Osteocyte (in vitro differentiated cells): ENCODE data around the gene DOCK1. TPM values are rescaled to one million over a fixed set of nuclear protein-coding genes. Genes with fewer than 3 reads are reported as not detected.

Experiments
- DNase-seq: peaks from one replicate; pipeline ENCODE4 v3.0.0; 2021; ENCODE audit warnings: mixed read lengths; ENCODE audit not compliant: unreplicated experiment; ENCODE audit errors: extremely low spot score
- H3K27ac Mint-ChIP-seq: one replicate; pipeline ENCODE4 v1.8.0; 2021; ENCODE audit warnings: mild to moderate bottlenecking, mixed read lengths; ENCODE audit not compliant: unreplicated experiment
- H3K27me3 Mint-ChIP-seq: one replicate; pipeline ENCODE4 v1.8.0; 2021; ENCODE audit warnings: mixed read lengths; ENCODE audit not compliant: unreplicated experiment
- H3K36me3 Mint-ChIP-seq: one replicate; pipeline ENCODE4 v1.8.0; 2021; ENCODE audit warnings: mixed read lengths; ENCODE audit not compliant: unreplicated experiment
- H3K4me1 Mint-ChIP-seq: one replicate; pipeline ENCODE4 v1.8.0; 2021; ENCODE audit warnings: mixed read lengths; ENCODE audit not compliant: unreplicated experiment
- H3K4me3 Mint-ChIP-seq: one replicate; pipeline ENCODE4 v1.8.0; 2021; ENCODE audit warnings: mild to moderate bottlenecking, moderate library complexity, mixed read lengths; ENCODE audit not compliant: unreplicated experiment
- H3K9me3 Mint-ChIP-seq: one replicate; pipeline ENCODE4 v1.8.0; 2021; ENCODE audit warnings: mixed read lengths; ENCODE audit not compliant: unreplicated experiment
- CTCF ChIP-seq: fragments of 200-600 bp; sonication (generic); IDR thresholded peaks from 2 replicates; pipeline ENCODE4 v1.5.0; 2021; ENCODE audit warnings: antibody characterized with exemption, mild to moderate bottlenecking, moderate library complexity
- total RNA-seq: library from RNA; stranded (reverse); gene quantifications from 2 replicates; pipeline ENCODE4 v1.2.1, GENCODE V29; 2021

Gene DOCK1
- total RNA-seq, 1 donor from 2014 or later: 66.3 TPM

- H3K27ac Mint-ChIP-seq: peak overlapping the region; percentile 58
- TF ChIP-seq CTCF: no peak
- no peak for DNase-seq
- no peaks in the 10 kb centered on the region for H3K9me3 Mint-ChIP-seq
- no peak overlapping the region for H3K4me3 Mint-ChIP-seq
- H3K36me3 Mint-ChIP-seq: peaks cover 20% of the 10 kb centered on the region
- peaks cover 12% of the 10 kb centered on the region for H3K4me1 Mint-ChIP-seq
- no peaks in the 10 kb centered on the region for H3K27me3 Mint-ChIP-seq
Measured at GRCh38 chr10:127392351-127393235, 487.4 kb downstream of the DOCK1 start.

GRCh38 chr10:127398140-127398970, 493.1 kb downstream of the DOCK1 start:
- Mint-ChIP-seq H3K27ac (peak overlapping the region; percentile 81), H3K36me3 (peaks cover 1% of the 10 kb centered on the region), H3K4me1 (peaks cover 61% of the 10 kb centered on the region), H3K9me3 (no peaks in the 10 kb centered on the region), H3K4me3 (no peak overlapping the region), H3K27me3 (no peaks in the 10 kb centered on the region)
- no peak for DNase-seq
- TF ChIP-seq CTCF: no peak

- DNase-seq: no peak
- Mint-ChIP-seq H3K9me3 (no peaks in the 10 kb centered on the region), H3K36me3 (peaks cover 1% of the 10 kb centered on the region), H3K4me3 (no peak overlapping the region), H3K4me1 (peaks cover 67% of the 10 kb centered on the region), H3K27me3 (no peaks in the 10 kb centered on the region), H3K27ac (peak overlapping the region; percentile 81)
- TF ChIP-seq CTCF: no peak
Measured at GRCh38 chr10:127398971-127399365, 493.7 kb downstream of the DOCK1 start.

DNA sequence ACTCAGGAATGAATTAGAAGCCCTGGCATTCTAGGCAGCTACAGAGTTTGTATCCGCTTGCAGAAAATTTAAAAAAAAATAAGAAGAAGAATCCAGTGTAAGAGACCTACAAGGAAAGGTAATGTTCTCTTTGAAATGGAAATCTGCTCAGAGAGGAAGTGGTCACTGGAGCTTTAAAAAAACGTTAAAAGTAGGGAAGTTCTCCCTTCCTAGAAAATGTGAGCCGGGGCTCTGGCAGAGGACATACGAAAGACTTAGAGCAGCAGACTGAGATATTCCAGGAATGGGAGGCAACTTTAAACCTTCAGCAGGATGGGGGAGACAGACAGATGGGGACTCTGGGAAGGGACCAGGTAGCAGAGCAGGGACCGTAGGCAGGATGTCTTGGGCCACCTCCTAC, 494.4 kb downstream of the DOCK1 start:
- TF ChIP-seq CTCF: no peak
- Mint-ChIP-seq H3K9me3 (no peaks in the 10 kb centered on the region), H3K36me3 (peaks cover 3% of the 10 kb centered on the region), H3K27me3 (no peaks in the 10 kb centered on the region), H3K4me3 (no peak overlapping the region), H3K27ac (peak overlapping the region; percentile 83), H3K4me1 (peaks cover 74% of the 10 kb centered on the region)
- DNase-seq: no peak

DNA sequence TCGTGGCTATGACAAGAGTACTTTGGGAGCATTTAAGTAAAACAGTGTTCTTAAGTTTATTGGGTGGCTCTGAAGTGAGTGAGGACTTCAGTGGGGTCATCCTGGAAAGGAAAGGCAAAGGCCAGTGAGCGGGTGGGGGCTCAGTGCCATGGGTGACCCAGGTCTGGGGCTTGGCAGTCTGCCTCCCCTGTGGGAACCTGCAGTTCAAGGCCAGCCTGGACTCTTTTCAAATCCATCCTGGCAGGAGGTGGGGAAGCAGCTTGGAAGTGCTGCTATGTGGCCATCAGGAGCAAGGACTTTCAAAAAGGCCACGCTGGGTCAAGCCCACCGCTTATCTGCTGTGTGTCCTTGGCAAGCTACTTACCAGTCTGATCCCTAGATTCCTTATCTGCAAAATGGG, 495.0 kb downstream of the DOCK1 start:
- H3K4me3 Mint-ChIP-seq: no peak overlapping the region
- no peaks in the 10 kb centered on the region for H3K9me3 Mint-ChIP-seq
- peaks cover 5% of the 10 kb centered on the region for H3K36me3 Mint-ChIP-seq
- no peaks in the 10 kb centered on the region for H3K27me3 Mint-ChIP-seq
- DNase-seq: no peak
- peaks cover 80% of the 10 kb centered on the region for H3K4me1 Mint-ChIP-seq
- TF ChIP-seq CTCF: no peak
- peak overlapping the region; percentile 83 for H3K27ac Mint-ChIP-seq
